Adrenal gland (tissue), 5 donors: ENCODE results near the gene DEGS2.

Experiments used
- POLR2A ChIP-seq, 2 donors: fragments of 450-650 bp; IDR thresholded peaks; one replicate each; pipeline ENCODE4 v1.6.1; 2017; ENCODE audit warnings: antibody characterized with exemption in 2 of 2, mild to moderate bottlenecking in 2 of 2, moderate library complexity in 1 of 2
- TF ChIP-seq, protein P1 (sequence below), 6 experiments: fragments of 450-650 bp in 4 of 6; fragments of 200-600 bp in 2 of 6; sonication (generic) in 1 of 6; IDR thresholded peaks; 1 replicate in 5 of 6; 2 replicates in 1 of 6; pipeline versions ENCODE4 v1.5.1 to v1.8.0; 2016 to 2021; ENCODE audit warnings: antibody characterized with exemption in 6 of 6, mild to moderate bottlenecking in 2 of 6, moderate library complexity in 1 of 6
- donor health status: DM: no; HTN: no; CAD: no.

DNA sequence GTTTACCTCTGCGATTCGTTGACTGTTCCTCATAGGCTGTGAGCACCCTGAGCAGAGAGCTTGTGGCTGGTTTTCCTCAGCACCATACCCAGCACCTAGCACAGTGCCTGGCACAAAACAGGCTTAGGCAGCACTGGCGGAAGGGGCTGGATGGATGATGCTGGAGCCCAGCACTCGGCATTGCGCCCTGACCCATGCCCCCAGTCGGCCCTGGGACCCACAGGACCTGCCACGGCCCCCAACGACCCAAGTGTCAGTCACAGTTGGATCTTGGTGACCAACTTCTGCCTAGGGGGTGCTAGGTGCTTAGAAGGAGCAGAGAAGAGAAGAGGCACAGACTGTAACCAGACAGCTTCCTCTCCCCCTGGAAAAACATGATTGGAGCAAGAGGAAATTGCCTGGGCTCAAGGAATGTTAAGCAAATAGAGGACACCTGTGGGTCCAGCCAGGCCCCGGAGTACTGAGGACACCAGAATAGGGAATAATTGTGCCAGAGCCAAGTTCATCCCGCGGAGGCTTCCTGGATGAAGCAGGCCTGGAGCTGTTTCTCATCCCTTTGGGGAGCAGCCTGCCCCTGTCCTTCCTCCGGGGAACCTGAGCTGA, 31.5 kb downstream of the DEGS2 start:
- TF ChIP-seq, protein P1, sequence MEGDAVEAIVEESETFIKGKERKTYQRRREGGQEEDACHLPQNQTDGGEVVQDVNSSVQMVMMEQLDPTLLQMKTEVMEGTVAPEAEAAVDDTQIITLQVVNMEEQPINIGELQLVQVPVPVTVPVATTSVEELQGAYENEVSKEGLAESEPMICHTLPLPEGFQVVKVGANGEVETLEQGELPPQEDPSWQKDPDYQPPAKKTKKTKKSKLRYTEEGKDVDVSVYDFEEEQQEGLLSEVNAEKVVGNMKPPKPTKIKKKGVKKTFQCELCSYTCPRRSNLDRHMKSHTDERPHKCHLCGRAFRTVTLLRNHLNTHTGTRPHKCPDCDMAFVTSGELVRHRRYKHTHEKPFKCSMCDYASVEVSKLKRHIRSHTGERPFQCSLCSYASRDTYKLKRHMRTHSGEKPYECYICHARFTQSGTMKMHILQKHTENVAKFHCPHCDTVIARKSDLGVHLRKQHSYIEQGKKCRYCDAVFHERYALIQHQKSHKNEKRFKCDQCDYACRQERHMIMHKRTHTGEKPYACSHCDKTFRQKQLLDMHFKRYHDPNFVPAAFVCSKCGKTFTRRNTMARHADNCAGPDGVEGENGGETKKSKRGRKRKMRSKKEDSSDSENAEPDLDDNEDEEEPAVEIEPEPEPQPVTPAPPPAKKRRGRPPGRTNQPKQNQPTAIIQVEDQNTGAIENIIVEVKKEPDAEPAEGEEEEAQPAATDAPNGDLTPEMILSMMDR (IDR thresholded peaks at IDR 0.05) = no peak
- TF ChIP-seq POLR2A (IDR thresholded peaks at IDR 0.05) = no peak
